MM.1S (cell line): Measurements from ENCODE around the gene SNRPA.

Experiments
- EZH2 ChIP-seq: fragments of 300-600 bp; sonication (generic); optimal IDR thresholded peaks from 2 replicates; pipeline ENCODE3; 2017; ENCODE audit warnings: low read depth, mild to moderate bottlenecking, antibody characterized with exemption, low read length, mixed read lengths
- TF ChIP-seq, protein P1 (sequence below): fragments of 300-600 bp; sonication (generic); IDR thresholded peaks from 2 replicates; pipeline ENCODE4 v1.5.1; 2016; ENCODE audit warnings: antibody characterized with exemption, low read length, mixed read lengths

DNA sequence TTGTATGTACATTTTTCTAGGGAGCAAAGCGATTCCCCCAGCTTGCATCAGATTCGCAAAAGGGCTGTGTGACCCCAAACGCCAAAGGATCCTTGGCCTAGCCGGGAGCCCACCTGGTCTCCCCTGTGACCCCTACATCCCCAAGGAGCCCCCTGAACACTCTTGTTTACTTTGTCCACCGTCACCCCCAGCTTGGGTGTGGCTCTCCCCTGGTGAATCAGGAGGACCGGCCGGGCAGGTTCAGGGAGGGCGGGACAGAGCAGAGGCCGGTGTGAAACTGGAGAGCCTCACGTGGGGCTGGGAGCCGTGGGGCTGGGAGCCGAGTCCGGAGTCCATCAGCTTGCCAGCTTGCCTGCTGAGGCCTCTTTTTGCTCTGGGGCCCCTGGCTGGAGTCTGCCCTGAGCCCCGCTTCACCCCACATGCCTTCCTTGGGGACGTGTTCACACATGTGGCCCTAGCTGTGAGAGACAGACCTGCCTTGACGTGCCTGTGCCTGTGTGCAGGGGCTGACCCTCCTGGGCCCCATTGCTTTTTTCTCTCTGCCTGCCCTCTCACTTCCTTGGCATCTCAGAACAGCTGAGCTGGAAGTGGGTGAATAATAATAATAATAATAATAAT, 32.1 kb upstream of the SNRPA start:
- TF ChIP-seq, protein P1, sequence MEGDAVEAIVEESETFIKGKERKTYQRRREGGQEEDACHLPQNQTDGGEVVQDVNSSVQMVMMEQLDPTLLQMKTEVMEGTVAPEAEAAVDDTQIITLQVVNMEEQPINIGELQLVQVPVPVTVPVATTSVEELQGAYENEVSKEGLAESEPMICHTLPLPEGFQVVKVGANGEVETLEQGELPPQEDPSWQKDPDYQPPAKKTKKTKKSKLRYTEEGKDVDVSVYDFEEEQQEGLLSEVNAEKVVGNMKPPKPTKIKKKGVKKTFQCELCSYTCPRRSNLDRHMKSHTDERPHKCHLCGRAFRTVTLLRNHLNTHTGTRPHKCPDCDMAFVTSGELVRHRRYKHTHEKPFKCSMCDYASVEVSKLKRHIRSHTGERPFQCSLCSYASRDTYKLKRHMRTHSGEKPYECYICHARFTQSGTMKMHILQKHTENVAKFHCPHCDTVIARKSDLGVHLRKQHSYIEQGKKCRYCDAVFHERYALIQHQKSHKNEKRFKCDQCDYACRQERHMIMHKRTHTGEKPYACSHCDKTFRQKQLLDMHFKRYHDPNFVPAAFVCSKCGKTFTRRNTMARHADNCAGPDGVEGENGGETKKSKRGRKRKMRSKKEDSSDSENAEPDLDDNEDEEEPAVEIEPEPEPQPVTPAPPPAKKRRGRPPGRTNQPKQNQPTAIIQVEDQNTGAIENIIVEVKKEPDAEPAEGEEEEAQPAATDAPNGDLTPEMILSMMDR: no peak
- no peak for TF ChIP-seq EZH2
